B cell (primary cell): ENCODE results near the gene LIN54. TPM values are rescaled to one million over a fixed set of nuclear protein-coding genes. Genes with fewer than 3 reads are reported as not detected.

Source experiments
- ATAC-seq: fragments of 200-7000 bp; cut with Tn5 transposase; one replicate; pipeline ENCODE4 v1.10.0; 2021; ENCODE audit warnings: low read depth, mild to moderate bottlenecking, moderate number of reproducible peaks, moderate library complexity
- CTCF ChIA-PET: fragments of 350-600 bp; sonication (Branson Sonifier 250); formaldehyde crosslinking; loops from one replicate; lab custom pipeline; 2021; ENCODE audit warnings: antibody characterized with exemption, inconsistent platforms; lab: Charles Lee
- POLR2A ChIA-PET: fragments of 350-600 bp; sonication (Branson Sonifier 250); formaldehyde crosslinking; loops from one replicate; lab custom pipeline; 2021; ENCODE audit warnings: antibody characterized with exemption; lab: Charles Lee
- DNase-seq: peaks from one replicate; pipeline ENCODE4 v3.0.0; 2013
- H2AFZ ChIP-seq: 2 replicates; pipeline ENCODE4 v1.6.1; 2012; ENCODE audit warnings: mild to moderate bottlenecking, low read depth, low read length; ENCODE audit not compliant: insufficient read depth, poor library complexity, severe bottlenecking
- H3K27ac ChIP-seq, 2 donors: 1 replicate in 1 of 2; 2 replicates in 1 of 2; pipeline ENCODE4 v1.5.1; 2012 to 2013; ENCODE audit warnings: low read length in 2 of 2, mild to moderate bottlenecking in 2 of 2, moderate library complexity in 1 of 2
- H3K27me3 ChIP-seq, 4 experiments: fragments of 200-600 bp in 1 of 4; sonication (generic) in 1 of 4; replicated peaks in 1 of 4; 1 replicate in 2 of 4; 2 replicates in 2 of 4; pipeline versions ENCODE4 v1.6.1 to v1.7.0; 2013 to 2016; ENCODE audit warnings: low read length in 3 of 4, mild to moderate bottlenecking in 2 of 4, mixed read lengths in 1 of 4, moderate library complexity in 1 of 4; ENCODE audit not compliant: insufficient read depth in 4 of 4, control insufficient read depth in 3 of 4; ENCODE audit errors: control extremely low read depth in 1 of 4
- H3K36me3 ChIP-seq, 2 experiments: replicated peaks in 1 of 2; 1 replicate in 1 of 2; 2 replicates in 1 of 2; pipeline versions ENCODE4 v1.6.1 to v1.7.1; 2013; ENCODE audit warnings: low read length in 1 of 2; ENCODE audit not compliant: insufficient read depth in 2 of 2, control insufficient read depth in 1 of 2; ENCODE audit errors: control extremely low read depth in 1 of 2, extremely low read depth in 1 of 2
- H3K4me1 ChIP-seq, 2 donors: fragments of 200-600 bp in 1 of 2; sonication (generic) in 1 of 2; 1 replicate in 1 of 2; 2 replicates in 1 of 2; pipeline versions ENCODE4 v1.5.1 to v1.6.1; 2013 to 2017; ENCODE audit warnings: low read length in 2 of 2; ENCODE audit not compliant: control insufficient read depth in 2 of 2, insufficient read depth in 2 of 2
- H3K4me2 ChIP-seq: replicated peaks from 2 replicates; pipeline ENCODE3; 2012; ENCODE audit warnings: mild to moderate bottlenecking, low read depth, low read length; ENCODE audit not compliant: poor library complexity, severe bottlenecking
- H3K4me3 ChIP-seq, 5 experiments: fragments of 200-600 bp in 1 of 5; sonication (generic) in 1 of 5; 1 replicate in 3 of 5; 2 replicates in 2 of 5; pipeline versions ENCODE4 v1.5.1 to v1.7.0; 2011 to 2016; ENCODE audit warnings: low read length in 4 of 5, mild to moderate bottlenecking in 4 of 5, low read depth in 2 of 5, control low read depth in 1 of 5, moderate library complexity in 1 of 5; ENCODE audit not compliant: insufficient read depth in 1 of 5; ENCODE audit errors: control extremely low read depth in 1 of 5, extremely low read depth in 1 of 5
- H3K79me2 ChIP-seq: fragments of 200-600 bp; sonication (generic); one replicate; pipeline ENCODE4 v1.6.0; 2016; ENCODE audit warnings: low read length; ENCODE audit not compliant: control insufficient read depth, insufficient read depth
- H3K9ac ChIP-seq: fragments of 200-600 bp; sonication (generic); 2 replicates; pipeline ENCODE4 v1.6.1; 2017; ENCODE audit warnings: mild to moderate bottlenecking, low read length, moderate library complexity
- H3K9me3 ChIP-seq, 3 donors: one replicate each; pipeline versions ENCODE4 v1.6.1 to v1.7.1; 2013; ENCODE audit warnings: low read length in 2 of 3; ENCODE audit not compliant: control insufficient read depth in 2 of 3, insufficient read depth in 1 of 3; ENCODE audit errors: control extremely low read depth in 1 of 3
- H4K20me1 ChIP-seq: 2 replicates; pipeline ENCODE4 v1.6.0; 2012; ENCODE audit warnings: mild to moderate bottlenecking, low read length; ENCODE audit not compliant: insufficient read depth, control insufficient read depth, poor library complexity, severe bottlenecking
- H3K27ac Mint-ChIP-seq: one replicate; pipeline ENCODE4 v1.8.0; 2021; ENCODE audit warnings: mixed read lengths
- H3K27me3 Mint-ChIP-seq: one replicate; pipeline ENCODE4 v1.8.0; 2021; ENCODE audit warnings: mixed read lengths
- H3K4me1 Mint-ChIP-seq: one replicate; pipeline ENCODE4 v1.8.0; 2021; ENCODE audit warnings: mixed read lengths
- H3K4me3 Mint-ChIP-seq: one replicate; pipeline ENCODE4 v1.8.0; 2021; ENCODE audit warnings: mixed read lengths
- H3K9me3 Mint-ChIP-seq: one replicate; pipeline ENCODE4 v1.8.0; 2022; ENCODE audit warnings: mixed read lengths; ENCODE audit not compliant: insufficient read depth
- CTCF ChIP-seq: fragments of 200-600 bp; IDR thresholded peaks from one replicate; pipeline ENCODE4 v1.8.0; 2022; ENCODE audit warnings: antibody characterized with exemption, mild to moderate bottlenecking
- EZH2 ChIP-seq: IDR thresholded peaks from 2 replicates; pipeline ENCODE4 v1.6.1; 2012; ENCODE audit warnings: borderline replicate concordance, low read depth, mild to moderate bottlenecking, moderate library complexity, low read length; ENCODE audit not compliant: insufficient read depth, poor library complexity, severe bottlenecking
- WGBS: methylation state at CpG from one replicate; pipeline ENCODE4 v1.1.5; 2013; ENCODE audit warnings: missing lambda C conversion rate; ENCODE audit not compliant: insufficient coverage; 5-methylcytosine and 5-hydroxymethylcytosine counted together
- intact Hi-C: fragments of 100-400 bp; cut with micrococcal nuclease; formaldehyde crosslinking; loops from one replicate; pipeline ENCODE4 v1.10.0; 2022
- polyA plus RNA-seq: library from polyadenylated mRNA; depleted of rRNA; stranded (reverse); fragments of >200 nt; gene quantifications from 2 replicates; pipeline ENCODE4 v1.2.3, GENCODE V29; 2012
- total RNA-seq, 2 donors: library from RNA; stranded (reverse); fragments of 120-200 nt in 1 of 2; gene quantifications; 1 replicate in 1 of 2; 2 replicates in 1 of 2; pipeline versions ENCODE4 v1.2.3 to v1.2.4, GENCODE V29; 2013 to 2022

Gene LIN54
- total and polyA plus RNA-seq, 2 donors (not counting 1 experiment from before 2014, with no cell fraction given): 3.8 to 19.2 TPM

GRCh38 chr4:82969414-82969813, 41.2 kb downstream of the LIN54 start:
- no peak overlapping the region for H3K4me3 ChIP-seq
- Mint-ChIP-seq H3K4me3 (no peak overlapping the region), H3K27ac (no peak overlapping the region), H3K9me3 (no peaks in the 10 kb centered on the region), H3K4me1 (peaks cover 5% of the 10 kb centered on the region), H3K27me3 (no peaks in the 10 kb centered on the region)
- H3K79me2 ChIP-seq: no peaks in the 10 kb centered on the region
- H2AFZ ChIP-seq: no peak overlapping the region
- ATAC-seq (no peak), DNase-seq (no peak)
- H3K27me3 ChIP-seq: no peaks in the 10 kb centered on the region
- H3K4me2 ChIP-seq: no peak overlapping the region
- H3K27ac ChIP-seq: no peak overlapping the region
- no peak overlapping the region for H3K9ac ChIP-seq
- H3K4me1 ChIP-seq: no peaks in the 10 kb centered on the region
- intact Hi-C loops: no loop called here
- WGBS: no CpG with 5 or more reads among the region's 2 CpGs
- POLR2A ChIA-PET: no interaction called here
- CTCF ChIA-PET: no interaction called here
- H3K36me3 ChIP-seq: peaks cover 3 to 24% of the 10 kb centered on the region in 2 experiments
- no peaks in the 10 kb centered on the region for H3K9me3 ChIP-seq
- H4K20me1 ChIP-seq: no peaks in the 10 kb centered on the region
- TF ChIP-seq EZH2 (no peak), CTCF (no peak)

GRCh38 chr4:82968972-82969371, 41.7 kb downstream of the LIN54 start:
- Histone ChIP-seq H3K4me3 (no peak overlapping the region), H3K79me2 (no peaks in the 10 kb centered on the region), H2AFZ (no peak overlapping the region), H3K9ac (no peak overlapping the region), H3K27ac (no peak overlapping the region), H3K4me2 (no peak overlapping the region), H3K9me3 (no peaks in the 10 kb centered on the region), H3K4me1 (no peaks in the 10 kb centered on the region), H3K36me3 (peaks cover 3 to 24% of the 10 kb centered on the region in 2 experiments), H4K20me1 (no peaks in the 10 kb centered on the region), H3K27me3 (no peaks in the 10 kb centered on the region)
- TF ChIP-seq EZH2 (no peak), CTCF (no peak)
- 67% methylated on average over 4 of the region's 4 CpGs for WGBS
- ChIA-PET POLR2A (no interaction called here), CTCF (no interaction called here)
- H3K9me3 Mint-ChIP-seq: no peaks in the 10 kb centered on the region
- H3K27me3 Mint-ChIP-seq: no peaks in the 10 kb centered on the region
- intact Hi-C loops: no loop called here
- no peak overlapping the region for H3K4me3 Mint-ChIP-seq
- ATAC-seq (no peak), DNase-seq (no peak)
- no peak overlapping the region for H3K27ac Mint-ChIP-seq
- H3K4me1 Mint-ChIP-seq: peaks cover 5% of the 10 kb centered on the region
